ENCODE data around the gene PDGFB.

PDGFB gene

GRCh38 chr22:39266398-39267030 lies 21.7 kb upstream of the PDGFB start:
- peak overlapping the region; percentile 64 for H3K9ac ChIP-seq (ENCODE audit: low read length)
- 0 out of 2 replicates have a peak overlapping the region, but pooled peaks have one; percentile 1 for H2AFZ ChIP-seq (ENCODE audit: low read length)
- peak overlapping the region; percentile 96 for H3K27ac ChIP-seq (ENCODE audit: low read length)

GRCh38 chr22:39265143-39265886 lies 20.5 kb upstream of the PDGFB start:
- Histone ChIP-seq H3K9me2 (replicated peaks; ENCODE audit: insufficient read depth, low read length) (no peaks in the 10 kb centered on the region), H3F3A (ENCODE audit: insufficient read depth, low read length) (peaks cover 15% of the 10 kb centered on the region), H3K9ac (ENCODE audit: low read length) (peak overlapping the region; percentile 57; the same call in 1 of the 2 replicates), H3K9me3 (replicated peaks; ENCODE audit: insufficient read depth, low read length) (no peaks in the 10 kb centered on the region), H4K20me1 (ENCODE audit: insufficient read depth, low read length) (no peaks in the 10 kb centered on the region), H3K4me2 (ENCODE audit: low read depth, low read length) (peak overlapping the region; percentile 45; the same call in 1 of the 2 replicates), H3K4me3 (ENCODE audit: low read length) (no peak overlapping the region), H3K27ac (ENCODE audit: low read length) (peak overlapping the region; percentile 96), H3K79me2 (ENCODE audit: low read length) (no peaks in the 10 kb centered on the region), H3K36me3 (replicated peaks; ENCODE audit: insufficient read depth, low read length) (no peaks in the 10 kb centered on the region), H3K4me1 (ENCODE audit: low read length) (peaks cover 30% of the 10 kb centered on the region), H3K27me3 (replicated peaks; ENCODE audit: insufficient read depth, low read length) (no peaks in the 10 kb centered on the region), H2AFZ (ENCODE audit: low read length) (no peak overlapping the region)
- no peak for DNase-seq
- TF ChIP-seq EZH2 (optimal IDR thresholded peaks at IDR 0.05; ENCODE audit: low read depth, low read length) (no peak), CTCF (IDR thresholded peaks at IDR 0.05; ENCODE audit: low read length) (no peak)

More at GRCh38 chr22:39266398-39267030, 21.7 kb upstream of the PDGFB start:
- H4K20me1 ChIP-seq (ENCODE audit: insufficient read depth, low read length): no peaks in the 10 kb centered on the region
- no peak overlapping the region for H3K4me3 ChIP-seq (ENCODE audit: low read length)
- no peaks in the 10 kb centered on the region for H3K9me2 ChIP-seq (replicated peaks; ENCODE audit: insufficient read depth, low read length)
- no peaks in the 10 kb centered on the region for H3K79me2 ChIP-seq (ENCODE audit: low read length)
- TF ChIP-seq CTCF (IDR thresholded peaks at IDR 0.05; ENCODE audit: low read length): no peak
- TF ChIP-seq EZH2phosphoT487 (IDR thresholded peaks at IDR 0.05; ENCODE audit: low read length): no peak
- TF ChIP-seq EZH2 (optimal IDR thresholded peaks at IDR 0.05; ENCODE audit: low read depth, low read length): no peak
- peaks cover 15% of the 10 kb centered on the region for H3F3A ChIP-seq (ENCODE audit: insufficient read depth, low read length)
- H3K36me3 ChIP-seq (replicated peaks; ENCODE audit: insufficient read depth, low read length): no peaks in the 10 kb centered on the region
- H3K4me1 ChIP-seq (ENCODE audit: low read length): peaks cover 30% of the 10 kb centered on the region
- H3K4me2 ChIP-seq (ENCODE audit: low read depth, low read length): peak overlapping the region; percentile 45; the same call in 1 of the 2 replicates
- peak; percentile 96 for DNase-seq
- no peaks in the 10 kb centered on the region for H3K9me3 ChIP-seq (replicated peaks; ENCODE audit: insufficient read depth, low read length)
- H3K27me3 ChIP-seq (replicated peaks; ENCODE audit: insufficient read depth, low read length): no peaks in the 10 kb centered on the region

- Histone ChIP-seq H3K9me3 (replicated peaks; ENCODE audit: insufficient read depth, low read length) (no peaks in the 10 kb centered on the region), H3K27ac (ENCODE audit: low read length) (no peak overlapping the region), H3K36me3 (replicated peaks; ENCODE audit: insufficient read depth, low read length) (no peaks in the 10 kb centered on the region), H3K27me3 (replicated peaks; ENCODE audit: insufficient read depth, low read length) (no peaks in the 10 kb centered on the region), H4K20me1 (ENCODE audit: insufficient read depth, low read length) (no peaks in the 10 kb centered on the region), H3K4me1 (ENCODE audit: low read length) (peaks cover 30% of the 10 kb centered on the region), H3K4me3 (ENCODE audit: low read length) (no peak overlapping the region), H3K4me2 (ENCODE audit: low read depth, low read length) (no peak overlapping the region), H3K79me2 (ENCODE audit: low read length) (no peaks in the 10 kb centered on the region), H3K9ac (ENCODE audit: low read length) (no peak overlapping the region), H3K9me2 (replicated peaks; ENCODE audit: insufficient read depth, low read length) (no peaks in the 10 kb centered on the region), H3F3A (ENCODE audit: insufficient read depth, low read length) (peaks cover 15% of the 10 kb centered on the region), H2AFZ (ENCODE audit: low read length) (no peak overlapping the region)
- DNase-seq: no peak
- TF ChIP-seq EZH2 (optimal IDR thresholded peaks at IDR 0.05; ENCODE audit: low read depth, low read length): no peak
- TF ChIP-seq EZH2phosphoT487 (IDR thresholded peaks at IDR 0.05; ENCODE audit: low read length): no peak
- TF ChIP-seq CTCF (IDR thresholded peaks at IDR 0.05; ENCODE audit: low read length): no peak
These were observed 19.7 kb upstream of the PDGFB start for GRCh38 chr22:39264349-39265038.

Data from MM.1S (cell line).